Right lobe of liver (tissue), 6 donors: ENCODE data around the gene CCK. TPM values are rescaled to one million over a fixed set of nuclear protein-coding genes. Genes with fewer than 3 reads are reported as not detected.
A peak's percentile ranks its signal among the peaks of the same experiment; 100 is the strongest.

Source experiments
- ATAC-seq, 4 donors: fragments of 200-7000 bp; cut with Tn5 transposase; one replicate each; pipeline ENCODE4 v1.9.1; 2020; ENCODE audit warnings: mild to moderate bottlenecking in 4 of 4, moderate library complexity in 4 of 4
- DNase-seq, 3 donors: peaks; one replicate each; pipeline ENCODE4 v3.0.0-alpha.2; 2020
- H3K27ac ChIP-seq, 3 donors: fragments of 200-600 bp; one replicate each; pipeline ENCODE4 v1.8.0; 2022
- H3K27me3 ChIP-seq, 2 donors: fragments of 200-600 bp; one replicate each; pipeline ENCODE4 v1.8.0; 2022
- H3K36me3 ChIP-seq, 4 donors: fragments of 200-600 bp; sonication (generic) in 1 of 4; one replicate each; pipeline versions ENCODE4 v1.5.1 to v1.8.0; 2017 to 2022; ENCODE audit warnings: control low read depth in 1 of 4
- H3K4me1 ChIP-seq, 4 donors: fragments of 200-600 bp; sonication (generic) in 1 of 4; one replicate each; pipeline versions ENCODE4 v1.5.1 to v1.8.0; 2017 to 2022; ENCODE audit warnings: control low read depth in 1 of 4
- H3K4me3 ChIP-seq, 3 donors: fragments of 200-600 bp; one replicate each; pipeline ENCODE4 v1.8.0; 2022
- H3K9me3 ChIP-seq, 4 donors: fragments of 200-600 bp; sonication (generic) in 1 of 4; one replicate each; pipeline versions ENCODE4 v1.5.1 to v1.8.0; 2017 to 2022; ENCODE audit warnings: control low read depth in 1 of 4
- POLR2A ChIP-seq: fragments of 450-650 bp; IDR thresholded peaks from one replicate; pipeline ENCODE4 v1.6.1; 2017; ENCODE audit warnings: antibody characterized with exemption, mild to moderate bottlenecking
- WGBS: methylation state at CpG from one replicate; pipeline ENCODE4 v1.1.6; 2018; ENCODE audit warnings: low coverage, low lambda C conversion rate; ENCODE audit not compliant: insufficient coverage; ENCODE audit errors: missing lambda C conversion rate; 5-methylcytosine and 5-hydroxymethylcytosine counted together
- intact Hi-C, 2 donors: fragments of 100-400 bp; cut with DNase I; formaldehyde crosslinking; loops; one replicate each; pipeline versions ENCODE4 v1.11.2 to v1.14.1; 2022
- total RNA-seq, 6 experiments: library from RNA; depleted of rRNA in 2 of 6; stranded (reverse); fragments of >200 nt in 2 of 6; fragmentation: NEBNext Ultra II Directional in 3 of 6; extraction: Animal tissue kit (Norgen Biotek cat#: 25700) in 3 of 6; gene quantifications; one replicate each; pipeline versions ENCODE4 v1.1.0 to v1.2.4, GENCODE V29; 2016 to 2023
- TF ChIP-seq, protein P1 (sequence below), 4 donors: fragments of 200-600 bp in 3 of 4; fragments of 450-650 bp in 1 of 4; IDR thresholded peaks; one replicate each; pipeline versions ENCODE4 v1.5.1 to v1.8.0; 2016 to 2022; ENCODE audit warnings: antibody characterized with exemption in 4 of 4, mild to moderate bottlenecking in 2 of 4
- donor health status: DM: no; HTN: yes; CAD: no.
- donor health status: DM: no; HTN: no; CAD: no.
- donor health status: DM: no; HTN: no; CAD: no.
- donor health status: DM: no; HTN: yes; CAD: no.
- donor health status: DM: no; HTN: yes; CAD: no.

The CCK gene
- total RNA-seq, 6 experiments from 2014 or later, result not detected

DNA sequence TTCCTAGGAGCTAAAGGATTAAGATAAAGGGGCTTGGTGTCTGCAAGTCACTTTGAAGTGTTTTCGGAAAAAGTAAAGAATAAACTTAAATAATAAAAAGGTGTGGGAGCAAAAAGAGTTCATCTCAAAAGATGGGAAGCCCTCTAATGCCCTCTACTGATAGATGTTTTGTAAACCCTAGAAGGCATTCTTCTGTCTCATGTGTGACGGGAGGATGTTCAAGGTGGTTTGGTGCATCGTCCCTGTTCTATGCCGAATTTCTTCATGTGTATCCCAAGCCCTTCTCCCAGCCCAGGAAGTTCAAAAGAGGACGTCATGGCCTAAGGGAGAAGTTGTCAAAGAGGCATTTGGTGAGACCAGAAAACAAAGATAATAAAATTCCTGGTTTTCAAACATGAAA is 37.2 kb downstream of the CCK start:
- WGBS, result 24% methylated on average over 5 of the region's 5 CpGs
- no peak overlapping the region for H3K27ac ChIP-seq
- ATAC-seq (no peak), DNase-seq (no peak)
- H3K9me3 ChIP-seq, result no peaks in the 10 kb centered on the region
- intact Hi-C loops, result loop anchor here in 1 of 2 donors (10.0 kb wide), 1 partner anchor 306 kb away; no protein-coding TSS in a partner anchor
- H3K4me1 ChIP-seq, result peaks cover 0 to 27% (median 4%) of the 10 kb centered on the region in 4 donors
- no peaks in the 10 kb centered on the region for H3K27me3 ChIP-seq
- no peak for TF ChIP-seq POLR2A
- TF ChIP-seq, protein P1, sequence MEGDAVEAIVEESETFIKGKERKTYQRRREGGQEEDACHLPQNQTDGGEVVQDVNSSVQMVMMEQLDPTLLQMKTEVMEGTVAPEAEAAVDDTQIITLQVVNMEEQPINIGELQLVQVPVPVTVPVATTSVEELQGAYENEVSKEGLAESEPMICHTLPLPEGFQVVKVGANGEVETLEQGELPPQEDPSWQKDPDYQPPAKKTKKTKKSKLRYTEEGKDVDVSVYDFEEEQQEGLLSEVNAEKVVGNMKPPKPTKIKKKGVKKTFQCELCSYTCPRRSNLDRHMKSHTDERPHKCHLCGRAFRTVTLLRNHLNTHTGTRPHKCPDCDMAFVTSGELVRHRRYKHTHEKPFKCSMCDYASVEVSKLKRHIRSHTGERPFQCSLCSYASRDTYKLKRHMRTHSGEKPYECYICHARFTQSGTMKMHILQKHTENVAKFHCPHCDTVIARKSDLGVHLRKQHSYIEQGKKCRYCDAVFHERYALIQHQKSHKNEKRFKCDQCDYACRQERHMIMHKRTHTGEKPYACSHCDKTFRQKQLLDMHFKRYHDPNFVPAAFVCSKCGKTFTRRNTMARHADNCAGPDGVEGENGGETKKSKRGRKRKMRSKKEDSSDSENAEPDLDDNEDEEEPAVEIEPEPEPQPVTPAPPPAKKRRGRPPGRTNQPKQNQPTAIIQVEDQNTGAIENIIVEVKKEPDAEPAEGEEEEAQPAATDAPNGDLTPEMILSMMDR (IDR thresholded peaks at IDR 0.05), result no peak
- no peak overlapping the region for H3K4me3 ChIP-seq
- peaks cover 0 to under 1% (median 0%) of the 10 kb centered on the region in 4 donors for H3K36me3 ChIP-seq

DNA sequence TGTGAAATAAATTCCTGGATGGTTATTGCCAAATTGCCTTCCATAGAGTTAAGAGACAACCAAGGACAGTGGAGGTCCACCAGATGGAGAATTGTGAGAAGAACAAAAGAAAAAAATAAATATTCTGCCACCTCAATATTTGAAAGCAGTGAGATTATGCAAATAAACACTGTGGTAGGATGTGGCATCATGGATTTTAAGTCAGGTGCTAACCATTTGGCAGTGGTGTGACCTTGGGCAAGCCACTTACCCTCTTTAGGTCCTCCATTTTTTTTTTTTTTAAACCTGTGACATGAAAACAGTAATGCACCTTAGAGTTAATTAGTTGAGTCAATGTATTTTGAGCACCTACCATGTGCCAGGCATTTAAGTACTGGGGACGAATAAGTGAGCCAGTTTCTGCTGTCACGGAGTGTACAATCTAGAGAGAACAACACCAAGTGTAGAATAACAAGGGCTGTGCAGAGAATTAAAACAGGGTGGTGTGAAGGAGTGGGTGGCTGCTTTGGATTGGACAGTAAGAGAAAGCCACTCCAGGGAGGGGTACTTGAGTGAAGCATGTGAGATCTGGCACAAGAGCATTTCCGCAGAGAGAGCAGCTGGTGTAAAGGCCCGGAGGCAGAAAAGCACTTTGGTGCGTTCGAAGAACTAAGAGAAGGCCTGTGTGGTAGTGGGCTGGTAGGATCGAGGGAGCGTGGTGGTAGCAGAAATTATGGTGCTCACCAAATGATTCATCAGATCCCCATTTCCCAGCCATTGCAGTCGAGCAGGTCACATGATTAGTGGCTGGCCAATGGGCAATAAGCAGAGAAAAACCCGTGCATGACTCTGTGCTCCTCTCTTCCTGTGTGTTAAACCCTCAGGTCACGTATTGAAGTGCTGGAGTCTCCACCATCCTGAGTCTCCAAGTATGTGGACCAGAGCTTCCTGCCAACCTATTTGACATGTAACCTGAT is 39.2 kb downstream of the CCK start:
- H3K4me3 ChIP-seq, result no peak overlapping the region
- TF ChIP-seq, protein P1 (IDR thresholded peaks at IDR 0.05), result no peak
- no peak for TF ChIP-seq POLR2A
- ATAC-seq, result no peak
- 89% methylated on average over 10 of the region's 11 CpGs for WGBS
- DNase-seq, result no peak
- peaks cover 0 to 27% (median 4%) of the 10 kb centered on the region in 4 donors for H3K4me1 ChIP-seq
- no peaks in the 10 kb centered on the region for H3K27me3 ChIP-seq
- intact Hi-C loops, result loop anchor here in 1 of 2 donors (10.0 kb wide), 1 partner anchor 308 kb away; no protein-coding TSS in a partner anchor
- H3K36me3 ChIP-seq, result peaks cover 0 to 8% (median 5%) of the 10 kb centered on the region in 4 donors
- no peaks in the 10 kb centered on the region for H3K9me3 ChIP-seq
- no peak overlapping the region for H3K27ac ChIP-seq

- no peak for DNase-seq
- Histone ChIP-seq H3K9me3 (no peaks in the 10 kb centered on the region), H3K27ac (no peak overlapping the region), H3K27me3 (no peaks in the 10 kb centered on the region), H3K36me3 (peaks cover 0 to 8% (median 5%) of the 10 kb centered on the region in 4 donors), H3K4me3 (no peak overlapping the region), H3K4me1 (peaks cover 0 to 18% (median 2%) of the 10 kb centered on the region in 4 donors)
- TF ChIP-seq, protein P1 (IDR thresholded peaks at IDR 0.05), result no peak
- no peak for TF ChIP-seq POLR2A
- WGBS, result 65% methylated on average over 5 of the region's 5 CpGs
- peak in 3 of 4 donors; percentile 29 to 39 (median 34) for ATAC-seq
- intact Hi-C loops, result loop anchor here in 1 of 2 donors (10.0 kb wide), 1 partner anchor 309 kb away; no protein-coding TSS in a partner anchor
Observed at GRCh38 chr3:42225486-42226363, 40.3 kb downstream of the CCK start.

GRCh38 chr3:42224658-42225421 is 41.1 kb downstream of the CCK start:
- H3K27me3 ChIP-seq, result no peaks in the 10 kb centered on the region
- intact Hi-C loops, result loop anchor here in 1 of 2 donors (10.0 kb wide), 1 partner anchor 310 kb away; no protein-coding TSS in a partner anchor
- ATAC-seq (no peak), DNase-seq (no peak)
- TF ChIP-seq, protein P1 (IDR thresholded peaks at IDR 0.05), result no peak
- no peak for TF ChIP-seq POLR2A
- H3K27ac ChIP-seq, result no peak overlapping the region
- no peaks in the 10 kb centered on the region for H3K9me3 ChIP-seq
- H3K4me3 ChIP-seq, result no peak overlapping the region
- 75% methylated on average over 12 of the region's 12 CpGs for WGBS
- peaks cover 0 to 9% (median 0%) of the 10 kb centered on the region in 4 donors for H3K4me1 ChIP-seq
- H3K36me3 ChIP-seq, result peaks cover 0 to 14% (median 5%) of the 10 kb centered on the region in 4 donors
